Skeletal muscle cell (primary cell): Measurements from ENCODE around the gene S1PR5.

Experiments
- DNase-seq: peaks from one replicate; pipeline ENCODE4 v3.0.0-alpha.2; 2010; ENCODE audit warnings: low read depth
- H3K4me3 ChIP-seq: 2 replicates; pipeline ENCODE4 v1.5.1; 2011; ENCODE audit warnings: low read depth, mild to moderate bottlenecking, control low read depth, low read length, moderate library complexity

S1PR5 gene

DNA sequence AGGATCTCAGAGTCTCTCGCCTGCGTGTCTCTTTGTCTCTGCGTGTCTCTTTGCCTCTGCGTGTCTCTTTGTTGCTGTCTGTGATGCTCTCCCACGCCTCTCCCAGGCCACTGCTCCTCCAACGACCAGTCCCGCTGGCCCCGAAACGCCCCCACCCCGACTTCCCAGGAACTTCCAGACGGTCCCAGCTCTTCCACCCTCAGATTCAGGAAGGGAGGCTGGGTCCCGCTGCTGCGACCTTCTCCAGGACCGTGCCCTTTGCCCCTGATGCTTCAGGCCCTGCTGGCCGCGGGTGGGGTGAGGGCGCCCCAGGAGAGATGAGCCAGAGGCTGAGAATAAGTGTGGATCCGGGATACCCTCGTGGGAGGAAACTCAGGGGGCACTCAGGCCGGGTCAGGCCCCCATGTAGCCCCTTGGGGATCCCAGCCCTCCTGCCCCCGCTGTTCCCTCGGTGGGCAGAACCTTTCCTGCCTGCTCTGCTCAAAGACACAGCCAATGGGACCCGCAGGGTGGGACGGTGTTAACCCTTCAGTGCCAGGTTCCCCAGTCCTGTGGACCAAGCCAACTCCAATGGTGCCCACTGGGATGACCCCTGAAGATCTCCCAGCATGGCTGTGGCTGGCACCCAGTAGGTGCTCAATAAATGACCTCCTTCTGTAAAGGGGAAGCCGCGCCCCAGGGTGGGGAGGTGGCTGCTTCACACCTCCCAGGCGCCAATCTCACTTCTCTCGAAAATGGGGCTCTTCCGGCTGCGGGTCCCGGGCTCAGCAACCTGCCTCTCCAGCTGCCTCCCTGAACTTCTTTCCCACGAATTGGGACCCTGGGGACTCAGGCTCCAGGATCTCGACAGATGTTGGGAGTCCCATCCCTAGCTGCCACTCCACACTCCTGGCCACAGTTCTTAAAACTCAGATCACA lies 1.5 kb upstream of the S1PR5 start:
- no peak for DNase-seq
- no peak overlapping the region for H3K4me3 ChIP-seq

- no peak for DNase-seq
- peak overlapping the region; percentile 48 for H3K4me3 ChIP-seq
Observed at GRCh38 chr19:10517760-10518443, 655 bp upstream of the S1PR5 start.

GRCh38 chr19:10516671-10517286 lies 468 bp downstream of the S1PR5 start:
- H3K4me3 ChIP-seq: peak overlapping the region; percentile 48

GRCh38 chr19:10516064-10516385 lies 1.2 kb downstream of the S1PR5 start:
- no peak overlapping the region for H3K4me3 ChIP-seq
- no peak for DNase-seq

More at GRCh38 chr19:10516671-10517286, 468 bp downstream of the S1PR5 start:
- DNase-seq: no peak

- no peak for DNase-seq
- no peak overlapping the region for H3K4me3 ChIP-seq
Observed at GRCh38 chr19:10514211-10515145, 2.8 kb downstream of the S1PR5 start.

GRCh38 chr19:10513223-10513622 lies 4.0 kb downstream of the S1PR5 start:
- no peak for DNase-seq

GRCh38 chr19:10510301-10510802 lies 6.9 kb downstream of the S1PR5 start:
- no peak for DNase-seq
- H3K4me3 ChIP-seq: no peak overlapping the region

More at GRCh38 chr19:10513223-10513622, 4.0 kb downstream of the S1PR5 start:
- no peak overlapping the region for H3K4me3 ChIP-seq

- no peak overlapping the region for H3K4me3 ChIP-seq
- no peak for DNase-seq
Observed at GRCh38 chr19:10508707-10509106, 8.5 kb downstream of the S1PR5 start.

- H3K4me3 ChIP-seq: no peak overlapping the region
- DNase-seq: no peak
Observed at GRCh38 chr19:10508036-10508435, 9.2 kb downstream of the S1PR5 start.

GRCh38 chr19:10505583-10506229 lies 11.5 kb downstream of the S1PR5 start:
- no peak for DNase-seq
- no peak overlapping the region for H3K4me3 ChIP-seq

GRCh38 chr19:10503002-10503789 lies 14.1 kb downstream of the S1PR5 start, which contains the start of gene KEAP1:
TSS of gene KEAP1 (minus strand) at chr19:10503356. CDS start at chr19:10500033, 3,323 bp downstream.
- peak within 1 kb of the TSS; percentile 91 for H3K4me3 ChIP-seq
- no peak for DNase-seq

GRCh38 chr19:10502524-10503001 lies 14.7 kb downstream of the S1PR5 start:
- DNase-seq: peak; percentile 62
- peak overlapping the region; percentile 91 for H3K4me3 ChIP-seq

- peak overlapping the region; percentile 91 for H3K4me3 ChIP-seq
- no peak for DNase-seq
Observed at GRCh38 chr19:10501971-10502523, 15.2 kb downstream of the S1PR5 start.

DNA sequence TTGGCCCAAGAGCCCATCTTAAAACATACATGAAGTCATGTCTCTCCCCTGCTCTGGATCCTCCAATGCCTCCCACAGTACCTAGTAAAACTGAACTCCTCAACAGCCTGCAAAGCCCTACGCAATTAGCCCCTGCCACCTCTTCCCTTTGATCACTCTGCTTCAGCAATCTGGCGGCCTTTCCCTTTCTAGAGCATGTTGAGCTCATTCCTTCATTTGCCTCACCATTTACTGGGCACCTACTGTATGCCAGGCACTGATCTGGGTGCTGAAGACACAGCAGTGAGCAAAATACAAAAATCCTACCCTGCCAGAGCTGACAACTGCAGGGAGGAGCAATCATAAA lies 17.0 kb downstream of the S1PR5 start:
- no peak for DNase-seq
- no peak overlapping the region for H3K4me3 ChIP-seq

DNA sequence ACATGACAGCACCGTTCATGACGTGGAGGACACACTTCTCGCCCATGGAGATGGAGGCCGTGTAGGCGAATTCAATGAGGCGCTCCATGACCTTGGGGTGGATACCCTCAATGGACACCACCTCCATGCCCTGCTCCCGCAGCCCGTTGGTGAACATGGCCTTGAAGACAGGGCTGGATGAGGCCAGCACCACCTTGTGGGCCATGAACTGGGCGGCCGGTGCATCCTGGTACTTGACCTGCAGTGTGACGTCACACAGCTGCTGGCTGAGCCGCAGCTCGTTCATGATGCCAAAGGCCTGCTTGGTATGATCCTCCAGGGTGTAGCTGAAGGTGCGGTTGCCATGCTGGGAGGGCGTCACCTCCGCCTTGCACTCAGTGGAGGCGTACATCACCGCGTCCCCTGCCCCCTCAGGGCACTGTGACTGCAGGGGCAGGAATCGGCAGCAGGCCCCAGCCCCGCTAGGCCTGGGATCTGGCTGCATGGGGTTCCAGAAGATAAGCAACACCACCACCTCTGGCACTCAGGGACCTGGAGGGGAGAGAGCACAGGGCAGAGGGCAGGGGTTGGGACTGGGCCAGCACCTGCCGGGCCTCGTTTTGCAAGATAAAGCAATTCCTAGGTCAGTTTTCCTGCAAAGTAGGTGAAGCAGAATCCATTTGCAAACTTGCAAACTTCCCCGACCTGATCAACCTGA lies 17.5 kb downstream of the S1PR5 start:
- no peak overlapping the region for H3K4me3 ChIP-seq
- DNase-seq: no peak

- no peak for DNase-seq
Observed at GRCh38 chr19:10497371-10497770, 19.9 kb downstream of the S1PR5 start.

DNA sequence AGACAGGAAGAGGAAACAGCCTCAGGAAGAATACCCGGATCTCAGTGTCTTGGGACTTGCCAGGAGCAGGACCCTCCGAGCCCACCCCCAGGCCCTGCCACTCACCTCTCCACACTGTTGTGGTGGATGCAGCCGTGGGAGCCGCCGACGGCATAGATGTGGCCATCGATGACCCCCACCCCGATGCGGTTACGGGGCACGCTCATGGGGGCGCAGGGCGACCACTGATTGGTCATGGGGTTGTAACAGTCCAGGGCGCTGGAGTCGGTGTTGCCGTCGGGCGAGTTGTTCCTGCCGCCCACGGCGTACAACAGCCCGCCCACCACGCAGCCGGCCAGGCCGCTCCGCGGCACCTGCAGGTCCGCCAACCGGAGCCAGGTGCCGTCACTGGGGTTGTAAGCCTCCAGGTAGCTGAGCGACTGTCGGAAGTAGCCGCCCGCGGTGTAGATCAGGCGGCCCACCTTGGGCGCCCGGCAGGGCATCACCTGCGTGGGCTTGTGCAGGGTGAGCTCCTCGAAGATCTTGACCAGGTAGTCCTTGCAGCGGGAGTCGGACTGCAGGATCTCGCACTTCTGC lies 25.7 kb downstream of the S1PR5 start:
- H3K4me3 ChIP-seq: no peak overlapping the region
- no peak for DNase-seq

More at GRCh38 chr19:10497371-10497770, 19.9 kb downstream of the S1PR5 start:
- no peak overlapping the region for H3K4me3 ChIP-seq
